Thymus (tissue), 11 donors: Measurements from ENCODE around the gene CORO6. TPM values are rescaled to one million over a fixed set of nuclear protein-coding genes. Genes with fewer than 3 reads are reported as not detected.

Experiments used
- DNase-seq, 9 donors: peaks; one replicate each; pipeline ENCODE4 v3.0.0-alpha.2; 2013; ENCODE audit warnings: low spot score in 9 of 9, low read depth in 6 of 9, missing footprints in 1 of 9
- H3K27ac ChIP-seq, 2 donors: one replicate each; pipeline ENCODE4 v1.5.1; 2013; ENCODE audit warnings: control low read depth in 1 of 2, low read depth in 1 of 2, low read length in 1 of 2, mild to moderate bottlenecking in 1 of 2, moderate library complexity in 1 of 2
- H3K27me3 ChIP-seq, 2 donors: one replicate each; pipeline ENCODE4 v1.5.1; 2013; ENCODE audit warnings: low read length in 1 of 2; ENCODE audit not compliant: control insufficient read depth in 2 of 2, insufficient read depth in 1 of 2
- H3K36me3 ChIP-seq, 2 donors: one replicate each; pipeline ENCODE4 v1.5.1; 2013; ENCODE audit warnings: low read length in 1 of 2, mild to moderate bottlenecking in 1 of 2, moderate library complexity in 1 of 2; ENCODE audit not compliant: control insufficient read depth in 2 of 2, insufficient read depth in 2 of 2
- H3K4me1 ChIP-seq, 2 donors: one replicate each; pipeline ENCODE4 v1.5.1; 2013; ENCODE audit warnings: low read length in 2 of 2; ENCODE audit not compliant: control insufficient read depth in 2 of 2, insufficient read depth in 2 of 2
- H3K4me3 ChIP-seq, 2 donors: one replicate each; pipeline ENCODE4 v1.5.1; 2013; ENCODE audit warnings: low read length in 2 of 2, control low read depth in 1 of 2, mild to moderate bottlenecking in 1 of 2
- H3K9me3 ChIP-seq, 2 donors: one replicate each; pipeline ENCODE4 v1.5.1; 2013; ENCODE audit warnings: low read length in 1 of 2, mild to moderate bottlenecking in 1 of 2; ENCODE audit not compliant: control insufficient read depth in 2 of 2, insufficient read depth in 1 of 2
- WGBS: extraction: QIAGEN DNeasy Blood & Tissue Kit; methylation state at CpG from one replicate; pipeline ENCODE4 v1.1.7; 2013; 5-methylcytosine and 5-hydroxymethylcytosine counted together
- polyA plus RNA-seq: library from polyadenylated mRNA; stranded (reverse); fragments of 200-250 nt; gene quantifications from one replicate; pipeline ENCODE4 v1.2.3, GENCODE V29; 2013
- total RNA-seq: library from RNA; stranded (reverse); fragments of 120-200 nt; gene quantifications from one replicate; pipeline ENCODE4 v1.2.4, GENCODE V29; 2013
- donor health status: healthy.

Gene CORO6
- total and polyA plus RNA-seq, 2 donors, result 2.4 to 17.0 TPM

DNA sequence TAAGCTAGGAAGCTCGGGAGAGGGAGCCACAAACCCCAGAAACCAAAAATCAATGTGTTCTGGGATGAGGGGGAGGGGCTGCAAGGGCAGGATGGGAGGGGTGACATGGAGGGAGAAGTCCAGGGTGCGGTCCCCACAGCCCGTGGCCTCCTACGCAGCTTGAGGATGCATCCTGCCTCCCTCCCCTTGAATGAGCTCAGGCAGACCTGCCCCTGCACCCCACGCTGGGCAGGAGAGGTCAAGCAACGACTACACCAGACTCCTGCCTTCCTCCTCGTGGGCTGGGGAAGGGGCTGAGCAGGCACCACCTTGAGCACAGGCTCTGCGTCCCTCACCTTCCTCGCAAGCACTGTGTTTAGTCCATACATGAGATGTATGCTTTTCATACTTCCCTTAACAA, 25.9 kb downstream of the CORO6 start:
- 92% methylated on average over 9 of the region's 9 CpGs for WGBS

DNA sequence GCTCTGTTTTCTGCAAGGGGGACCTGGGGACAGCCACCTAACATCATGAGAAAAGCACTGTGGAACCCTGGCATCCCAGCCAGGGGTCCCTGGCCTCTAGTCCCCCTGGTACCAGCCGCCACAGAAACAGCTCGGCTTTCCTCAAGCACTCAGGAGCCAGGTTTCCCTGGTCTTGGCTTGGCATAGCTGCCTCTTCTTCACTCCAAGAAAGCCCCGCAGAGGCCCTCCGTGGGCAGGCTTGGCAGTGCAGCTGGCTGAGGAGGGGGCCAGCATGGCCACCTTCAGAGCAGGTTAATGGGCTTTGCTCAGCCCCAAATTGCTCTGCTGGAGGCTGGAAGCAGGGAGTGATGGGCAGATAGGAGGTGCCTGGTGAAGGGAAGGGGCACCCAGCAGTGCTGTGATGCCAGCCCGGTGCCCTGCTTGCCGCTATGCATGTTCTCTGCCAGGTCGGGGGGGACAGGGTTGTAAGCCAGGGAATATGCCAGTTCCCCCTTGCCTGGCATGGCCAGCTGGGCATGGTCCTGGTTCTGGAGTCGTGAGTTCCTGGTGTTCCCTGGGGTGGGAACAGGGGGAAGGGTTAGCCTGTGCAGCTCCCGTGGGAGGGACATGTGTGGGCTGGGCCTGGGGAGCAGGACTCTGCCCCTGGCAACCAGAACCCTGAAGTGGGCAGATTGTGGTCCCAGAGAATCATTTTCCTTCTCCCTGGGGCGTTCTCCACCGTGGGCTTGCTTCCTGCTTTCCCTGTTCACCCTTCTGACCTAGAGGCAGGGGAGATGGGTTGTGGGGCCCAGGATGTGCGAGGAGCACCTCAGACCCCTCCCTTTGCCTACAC, 26.6 kb downstream of the CORO6 start:
- Histone ChIP-seq H3K27me3 (peaks cover 0 to 25% of the 10 kb centered on the region in 2 donors), H3K4me1 (peaks cover 23 to 29% of the 10 kb centered on the region in 2 donors), H3K27ac (no peak overlapping the region), H3K4me3 (no peak overlapping the region), H3K9me3 (peaks cover 0 to 7% of the 10 kb centered on the region in 2 donors), H3K36me3 (no peaks in the 10 kb centered on the region)
- WGBS, result 96% methylated on average over 12 of the region's 12 CpGs
- DNase-seq, result no peak

More for the DNA sequence above, 25.9 kb downstream of the CORO6 start:
- Histone ChIP-seq H3K4me3 (no peak overlapping the region), H3K27me3 (peaks cover 0 to 25% of the 10 kb centered on the region in 2 donors), H3K27ac (no peak overlapping the region), H3K9me3 (peaks cover 0 to under 1% of the 10 kb centered on the region in 2 donors), H3K36me3 (no peaks in the 10 kb centered on the region), H3K4me1 (peaks cover 17 to 23% of the 10 kb centered on the region in 2 donors)
- DNase-seq, result no peak

DNA sequence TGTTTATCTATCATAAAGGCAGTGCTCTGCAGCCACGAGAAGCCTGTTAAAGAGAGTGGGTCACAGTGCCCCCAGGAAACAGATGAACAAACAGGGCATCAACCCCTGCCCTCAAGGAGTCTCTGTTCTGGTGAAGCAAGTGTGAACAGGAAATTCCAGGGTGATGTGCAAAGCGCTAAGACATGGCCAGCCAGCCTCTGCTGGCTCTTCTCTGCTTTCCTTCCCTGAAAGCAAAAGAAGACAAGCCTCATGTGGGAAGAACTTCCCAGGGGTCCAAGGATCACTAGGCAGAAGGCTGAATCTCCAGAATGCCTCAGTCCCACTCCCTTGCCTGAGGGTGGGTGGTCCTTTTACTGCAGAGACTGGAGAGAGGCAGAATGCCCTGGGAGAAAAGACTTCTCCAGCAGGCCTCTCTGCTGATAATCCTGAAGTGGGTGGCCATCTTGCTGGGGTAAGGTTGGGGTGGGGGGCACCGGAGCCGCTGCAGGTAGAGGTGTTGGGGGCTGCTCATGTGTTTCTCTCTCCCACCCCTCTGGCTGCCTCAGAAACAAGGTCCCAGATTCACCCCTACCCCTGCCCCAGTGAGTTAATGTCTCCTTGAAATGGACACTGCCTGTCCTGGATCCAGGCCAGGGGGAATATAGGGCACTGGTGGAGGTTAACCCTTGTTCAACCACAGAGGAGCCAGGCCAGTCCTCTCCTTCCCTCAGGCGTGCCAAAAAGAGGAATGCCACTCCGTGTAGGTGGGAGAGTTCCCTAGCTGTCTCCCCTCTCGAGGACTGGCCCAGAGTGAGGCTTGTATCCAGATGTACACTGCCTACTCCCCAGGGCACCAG, 27.4 kb downstream of the CORO6 start:
- Histone ChIP-seq H3K27ac (no peak overlapping the region), H3K27me3 (peaks cover 0 to 25% of the 10 kb centered on the region in 2 donors), H3K9me3 (peaks cover 0 to 8% of the 10 kb centered on the region in 2 donors), H3K4me1 (peaks cover 31 to 37% of the 10 kb centered on the region in 2 donors), H3K4me3 (no peak overlapping the region), H3K36me3 (no peaks in the 10 kb centered on the region)
- 92% methylated on average over 7 of the region's 7 CpGs for WGBS
- no peak for DNase-seq

DNA sequence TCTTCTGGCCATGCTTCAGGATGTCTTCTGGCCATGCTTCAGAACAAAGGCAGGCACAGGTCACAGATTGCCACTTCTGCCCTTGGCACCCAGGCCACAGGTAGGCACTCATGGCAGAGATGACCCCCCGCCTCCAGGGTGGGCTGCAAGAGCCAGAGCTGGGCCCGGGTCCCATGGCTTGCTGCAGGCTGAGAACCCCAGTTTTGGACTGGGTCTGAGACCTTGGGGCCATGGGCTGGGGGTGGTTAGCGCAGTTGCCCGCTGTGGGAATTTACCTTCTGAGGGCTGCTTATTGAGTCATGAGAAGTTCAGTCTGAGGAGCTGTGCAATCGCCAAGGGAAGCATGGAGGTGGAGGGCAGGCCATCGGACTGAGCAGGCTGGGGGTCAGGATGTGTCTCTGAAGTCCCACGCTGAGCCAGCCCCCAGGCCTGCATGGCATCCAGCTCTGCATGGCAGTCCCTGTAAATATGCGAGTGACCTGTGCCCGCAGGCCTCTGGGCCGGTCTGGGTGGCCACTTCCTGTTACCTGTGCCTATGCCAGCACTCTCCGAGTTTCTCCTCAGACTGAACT, 28.1 kb downstream of the CORO6 start:
- Histone ChIP-seq H3K27ac (no peak overlapping the region), H3K4me3 (no peak overlapping the region), H3K9me3 (peaks cover 0 to 8% of the 10 kb centered on the region in 2 donors), H3K36me3 (no peaks in the 10 kb centered on the region), H3K27me3 (peaks cover 0 to 25% of the 10 kb centered on the region in 2 donors), H3K4me1 (peaks cover 37 to 44% of the 10 kb centered on the region in 2 donors)
- no peak for DNase-seq
- WGBS, result 96% methylated on average over 11 of the region's 11 CpGs

DNA sequence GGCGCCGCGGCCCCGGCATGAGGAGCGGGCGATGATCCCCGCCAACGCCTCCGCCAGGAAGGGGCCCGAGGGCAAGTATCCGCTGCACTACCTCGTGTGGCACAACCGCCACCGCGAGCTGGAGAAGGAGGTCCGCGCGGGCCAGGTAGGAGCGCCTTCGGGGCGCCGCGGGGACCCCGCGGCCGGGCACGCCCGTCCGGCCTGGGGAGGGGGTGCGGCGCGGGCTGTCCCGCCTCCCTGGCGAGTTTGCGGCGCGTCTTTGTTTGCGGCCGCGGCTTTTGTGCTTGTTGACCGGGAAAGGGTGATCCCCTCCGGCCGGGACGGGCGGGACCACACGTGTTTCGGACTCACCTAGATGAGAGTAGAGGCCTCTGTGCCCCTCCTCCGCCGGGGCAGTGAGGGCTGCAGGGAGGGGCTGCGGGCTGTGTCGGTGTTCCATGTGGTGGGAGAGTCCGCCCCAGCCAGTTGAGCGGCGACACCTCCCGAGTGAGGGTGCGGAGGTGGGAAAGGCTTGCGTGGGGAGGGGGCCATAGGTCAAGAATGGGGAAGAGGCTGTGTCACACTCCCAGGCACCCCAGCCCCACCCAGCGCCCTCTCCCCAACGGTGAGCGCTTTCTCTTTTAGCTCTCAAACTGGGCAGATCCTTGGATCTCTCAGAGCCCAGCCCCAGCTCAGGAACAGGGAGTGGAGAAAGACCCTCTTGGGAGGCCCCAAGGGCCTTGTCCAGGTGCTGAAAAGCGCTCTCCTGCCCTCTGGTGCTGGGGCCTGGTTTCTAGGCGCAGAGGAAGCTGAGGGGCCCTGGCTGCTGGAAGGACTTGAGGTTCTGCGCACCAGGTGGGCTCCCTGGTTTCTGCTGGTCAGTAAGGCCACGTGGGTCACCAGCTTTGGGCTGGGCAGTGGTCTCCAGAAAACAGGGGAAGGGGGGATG, 28.9 kb downstream of the CORO6 start:
- Histone ChIP-seq H3K27ac (peak overlapping the region in 1 of 2 donors; percentile 3), H3K9me3 (peaks cover 0 to 8% of the 10 kb centered on the region in 2 donors), H3K36me3 (no peaks in the 10 kb centered on the region), H3K27me3 (peaks cover 0 to 24% of the 10 kb centered on the region in 2 donors), H3K4me1 (peaks cover 37 to 44% of the 10 kb centered on the region in 2 donors), H3K4me3 (peak overlapping the region; percentile 42 to 84)
- DNase-seq, result peak in 1 of 9 donors; percentile 51
- 4% methylated on average over 63 of the region's 64 CpGs for WGBS

DNA sequence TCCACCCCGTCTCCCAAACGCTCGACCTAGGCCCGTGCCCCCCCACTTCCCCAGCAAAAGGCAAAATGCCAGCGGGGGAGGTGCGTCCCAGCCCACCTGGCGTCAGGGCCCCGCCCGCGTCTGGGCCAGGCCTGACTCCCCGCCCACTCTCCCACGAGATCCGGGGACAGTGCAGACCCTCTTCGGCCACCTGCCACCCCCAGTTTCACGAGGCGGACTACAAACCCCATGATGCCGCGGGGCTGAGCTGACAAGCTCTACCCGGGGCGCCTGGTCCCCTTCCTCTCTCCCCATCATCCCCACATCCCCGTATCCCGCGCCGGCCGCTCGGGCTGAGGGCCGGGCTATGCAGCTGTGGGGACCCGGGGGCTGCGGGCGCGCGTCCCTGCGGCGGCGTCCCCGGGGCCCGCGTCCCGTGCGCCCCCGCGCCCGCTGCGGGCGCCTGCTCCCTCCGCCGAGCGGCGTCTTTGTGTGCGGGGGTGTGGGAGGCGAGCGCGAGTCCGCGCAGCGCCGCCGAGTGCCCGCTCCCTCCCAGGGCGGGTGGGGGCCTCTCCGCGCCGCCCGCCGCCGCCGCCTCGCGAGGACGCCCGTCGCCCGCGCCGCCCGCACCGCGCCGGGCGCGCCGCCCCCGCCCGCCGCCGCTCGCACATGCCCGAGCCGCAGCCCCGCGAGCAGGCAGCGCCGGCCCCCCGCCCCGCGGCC, 29.7 kb downstream of the CORO6 start, which contains the start of gene ANKRD13B:
Gene ANKRD13B, plus strand, starts transcription at position 283 of the 702 bp plus-strand sequence. CDS start 490 bp downstream, outside the sequence.
- no peaks in the 10 kb centered on the region for H3K36me3 ChIP-seq
- H3K4me3 ChIP-seq, result peak within 1 kb of the TSS; percentile 52 to 84
- DNase-seq, result peak in 1 of 9 donors; percentile 54
- H3K4me1 ChIP-seq, result peaks cover 44 to 53% of the 10 kb centered on the region in 2 donors
- under 1% methylated on average over 95 of the region's 96 CpGs for WGBS
- peaks cover 0 to 8% of the 10 kb centered on the region in 2 donors for H3K9me3 ChIP-seq
- H3K27ac ChIP-seq, result peak within 1 kb of the TSS in 1 of 2 donors; percentile 15
- H3K27me3 ChIP-seq, result peaks cover 0 to 23% of the 10 kb centered on the region in 2 donors

DNA sequence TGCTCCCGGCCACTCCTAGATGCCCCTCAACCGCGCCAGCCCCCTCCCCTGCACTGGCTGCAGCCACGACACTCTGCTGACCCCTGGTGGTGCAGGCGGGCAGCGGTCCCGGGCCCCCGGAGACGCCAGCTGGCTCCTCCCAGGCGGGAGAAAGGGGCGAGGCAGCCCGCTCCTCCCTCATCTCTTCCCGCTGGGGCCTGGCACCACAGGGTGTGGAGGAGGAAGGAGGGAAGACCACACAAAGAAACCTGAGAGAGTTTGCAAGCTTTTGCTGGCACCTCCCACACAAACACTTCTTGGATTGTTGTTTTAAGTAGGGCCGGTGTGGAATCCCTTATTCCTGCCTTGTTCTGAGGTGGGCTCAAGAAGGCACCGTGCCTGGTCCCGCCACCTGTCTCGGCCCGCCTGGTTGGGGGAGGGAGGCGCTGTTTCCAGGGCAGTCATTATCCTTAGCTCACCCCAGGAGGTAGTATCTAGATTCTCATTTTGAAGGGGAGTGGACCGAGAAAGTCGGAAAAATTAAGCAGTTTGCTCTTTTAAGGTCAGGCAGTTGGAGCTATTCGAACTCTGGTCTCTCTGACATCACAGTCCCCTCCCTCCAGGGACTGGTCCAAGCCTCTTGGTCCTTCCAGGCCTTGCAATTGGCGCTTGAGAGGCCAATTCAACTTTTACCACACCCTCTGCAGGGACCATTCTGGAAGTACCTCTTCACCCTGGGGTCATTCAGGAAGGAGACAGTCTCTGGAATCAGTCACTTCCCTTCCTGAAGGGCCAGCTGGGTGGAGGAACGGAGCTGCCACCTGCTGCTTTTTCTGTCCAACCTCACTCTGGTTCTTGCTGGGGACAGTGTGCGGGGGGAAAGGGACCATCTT, 30.7 kb downstream of the CORO6 start:
- WGBS, result 21% methylated on average over 25 of the region's 25 CpGs

More for the DNA sequence above, 30.7 kb downstream of the CORO6 start:
- Histone ChIP-seq H3K4me1 (peaks cover 45 to 61% of the 10 kb centered on the region in 2 donors), H3K27ac (peak overlapping the region in 1 of 2 donors; percentile 15), H3K4me3 (peak overlapping the region; percentile 16 to 25), H3K27me3 (peaks cover 0 to 23% of the 10 kb centered on the region in 2 donors), H3K36me3 (peaks cover 0 to 2% of the 10 kb centered on the region in 2 donors), H3K9me3 (peaks cover 0 to 8% of the 10 kb centered on the region in 2 donors)
- peak in 3 of 9 donors; percentile 73 to 81 (median 81) for DNase-seq
